Omental fat pad (tissue), 4 donors: ENCODE data around the gene LMBR1. TPM values are rescaled to one million over a fixed set of nuclear protein-coding genes. Genes with fewer than 3 reads are reported as not detected.
"Not testable (repeated sequence)": the region's sequence is repeated elsewhere in the genome, so short reads cannot be mapped to it uniquely, and the experiment has no call there.

Experiments used
- ATAC-seq: fragments of 150-250 bp; one replicate; pipeline ENCODE4 v1.9.1; 2016; ENCODE audit warnings: mild to moderate bottlenecking, moderate library complexity; ENCODE audit not compliant: low FRiP score
- DNase-seq: peaks from one replicate; pipeline ENCODE4 v3.0.0-alpha.2; 2019; ENCODE audit warnings: low spot score
- total RNA-seq, 4 donors: library from RNA; depleted of rRNA; stranded (reverse); fragments of >200 nt; gene quantifications; one replicate each; pipeline ENCODE4 v1.1.0, GENCODE V29; 2016
- TF ChIP-seq, protein P1 (sequence below), 3 donors: fragments of 450-650 bp; IDR thresholded peaks; one replicate each; pipeline ENCODE4 v1.5.1; 2016 to 2017; ENCODE audit warnings: antibody characterized with exemption in 3 of 3, mild to moderate bottlenecking in 3 of 3, moderate library complexity in 2 of 3

The LMBR1 gene
- total RNA-seq, 4 donors from 2014 or later: 50.1 to 93.5 (median 59.8) TPM

DNA sequence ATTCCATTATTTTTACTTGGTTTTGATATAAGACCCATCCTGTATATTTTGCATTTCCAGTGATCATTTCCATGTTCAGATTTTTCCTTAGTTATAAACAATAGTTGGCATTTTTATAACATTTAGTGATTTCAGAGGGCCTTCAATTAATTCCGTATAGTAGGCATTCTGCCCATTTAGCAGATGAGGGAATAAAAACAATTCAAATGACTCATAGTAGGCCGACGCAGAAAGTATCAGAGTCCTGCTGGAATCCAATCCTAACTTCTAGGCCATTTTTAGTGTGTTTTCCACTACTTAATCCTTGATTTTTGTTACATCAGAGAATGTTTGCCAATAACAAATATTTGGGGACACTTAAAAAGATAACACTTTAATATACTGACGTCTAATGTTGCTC is 237.0 kb downstream of the LMBR1 start:
- DNase-seq (no peak), ATAC-seq (no peak)
- TF ChIP-seq, protein P1, sequence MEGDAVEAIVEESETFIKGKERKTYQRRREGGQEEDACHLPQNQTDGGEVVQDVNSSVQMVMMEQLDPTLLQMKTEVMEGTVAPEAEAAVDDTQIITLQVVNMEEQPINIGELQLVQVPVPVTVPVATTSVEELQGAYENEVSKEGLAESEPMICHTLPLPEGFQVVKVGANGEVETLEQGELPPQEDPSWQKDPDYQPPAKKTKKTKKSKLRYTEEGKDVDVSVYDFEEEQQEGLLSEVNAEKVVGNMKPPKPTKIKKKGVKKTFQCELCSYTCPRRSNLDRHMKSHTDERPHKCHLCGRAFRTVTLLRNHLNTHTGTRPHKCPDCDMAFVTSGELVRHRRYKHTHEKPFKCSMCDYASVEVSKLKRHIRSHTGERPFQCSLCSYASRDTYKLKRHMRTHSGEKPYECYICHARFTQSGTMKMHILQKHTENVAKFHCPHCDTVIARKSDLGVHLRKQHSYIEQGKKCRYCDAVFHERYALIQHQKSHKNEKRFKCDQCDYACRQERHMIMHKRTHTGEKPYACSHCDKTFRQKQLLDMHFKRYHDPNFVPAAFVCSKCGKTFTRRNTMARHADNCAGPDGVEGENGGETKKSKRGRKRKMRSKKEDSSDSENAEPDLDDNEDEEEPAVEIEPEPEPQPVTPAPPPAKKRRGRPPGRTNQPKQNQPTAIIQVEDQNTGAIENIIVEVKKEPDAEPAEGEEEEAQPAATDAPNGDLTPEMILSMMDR (IDR thresholded peaks at IDR 0.05): no peak

DNA sequence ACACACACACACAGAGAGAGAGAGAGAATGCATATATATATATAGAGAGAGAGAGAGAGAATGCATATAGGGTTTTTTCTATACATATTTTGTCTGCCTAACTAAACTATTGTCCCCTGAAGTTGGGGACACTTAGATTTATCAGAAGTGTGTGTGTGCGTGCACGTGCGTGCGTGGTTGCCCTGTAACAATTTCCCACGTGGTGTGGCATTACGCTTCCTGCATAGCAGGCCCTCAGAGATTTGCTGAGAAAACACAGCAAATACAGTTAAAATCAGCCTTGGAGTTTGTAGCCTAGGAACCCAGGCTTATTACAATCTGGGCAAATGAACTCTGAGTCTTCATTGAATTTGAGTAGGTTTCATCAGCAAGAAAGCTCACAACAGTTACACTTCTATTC is 237.7 kb downstream of the LMBR1 start:
- ATAC-seq (no peak), DNase-seq (no peak)
- TF ChIP-seq, protein P1 (IDR thresholded peaks at IDR 0.05): no peak

DNA sequence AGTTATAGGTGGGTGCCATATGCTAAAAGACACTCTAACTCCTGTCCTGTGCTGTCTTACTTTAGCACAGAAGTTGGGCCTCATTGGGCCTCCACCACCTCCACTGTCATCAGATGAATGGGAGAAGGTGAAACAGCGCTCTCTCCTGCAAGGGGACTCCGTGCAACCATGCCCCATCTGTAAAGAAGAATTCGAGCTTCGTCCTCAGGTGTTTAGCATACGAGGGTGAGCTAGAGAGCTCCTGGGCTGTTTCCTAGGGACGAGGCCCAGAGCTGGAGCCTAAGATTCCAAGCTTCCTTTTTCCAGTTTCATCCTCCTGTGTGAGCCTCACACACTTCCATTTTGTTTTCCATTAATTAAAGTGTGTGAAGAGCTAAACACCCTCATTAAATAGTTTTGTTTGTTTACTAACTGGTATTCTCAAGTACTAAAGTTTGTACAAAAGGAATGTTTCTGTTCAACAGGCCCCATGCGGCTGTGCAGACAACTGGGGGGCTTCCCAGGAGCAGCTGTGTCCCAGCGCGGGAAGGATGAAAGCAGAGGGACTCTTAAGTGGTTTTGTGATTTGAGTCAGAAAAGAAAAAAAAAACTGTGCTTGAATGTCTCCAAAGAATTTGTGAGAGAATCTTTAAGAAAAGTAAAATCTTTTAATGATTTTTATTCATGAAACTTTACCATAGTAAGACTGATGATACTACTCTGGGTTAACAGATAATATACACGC is 238.3 kb downstream of the LMBR1 start:
- DNase-seq (no peak), ATAC-seq (no peak)
- TF ChIP-seq, protein P1 (IDR thresholded peaks at IDR 0.05): no peak

DNA sequence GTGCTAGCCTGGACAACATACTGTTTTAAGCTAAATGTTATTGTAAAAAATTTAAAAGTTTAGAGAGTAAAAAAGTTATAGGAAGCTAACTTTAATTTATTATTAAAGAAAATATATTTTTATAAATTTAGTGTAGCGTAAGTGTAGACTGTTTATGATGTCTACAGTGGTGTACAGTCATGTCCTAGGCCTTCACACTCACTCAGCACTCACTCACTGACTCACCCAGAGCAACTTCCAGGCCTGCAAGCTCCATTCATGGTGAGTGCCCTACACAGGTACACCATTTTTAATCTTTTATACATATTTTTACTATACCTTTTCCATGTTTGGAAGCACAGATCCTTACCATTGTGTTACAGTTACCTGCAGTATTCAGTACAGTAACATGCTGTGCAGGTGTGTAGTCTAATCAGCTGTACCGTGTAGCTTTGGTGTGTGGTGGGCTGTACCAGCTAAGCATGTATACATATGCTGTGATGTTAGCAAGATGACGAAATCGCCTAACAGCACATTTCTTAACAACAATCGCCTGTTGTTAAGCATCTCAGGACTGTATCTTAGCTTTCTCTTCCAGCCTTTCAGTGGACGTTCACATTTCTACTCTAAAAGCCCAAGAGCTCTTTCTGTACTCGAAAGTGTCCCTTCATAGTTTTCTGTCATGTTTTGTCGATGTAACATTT is 240.0 kb downstream of the LMBR1 start:
- TF ChIP-seq, protein P1 (IDR thresholded peaks at IDR 0.05): no peak
- DNase-seq (no peak), ATAC-seq (no peak)

DNA sequence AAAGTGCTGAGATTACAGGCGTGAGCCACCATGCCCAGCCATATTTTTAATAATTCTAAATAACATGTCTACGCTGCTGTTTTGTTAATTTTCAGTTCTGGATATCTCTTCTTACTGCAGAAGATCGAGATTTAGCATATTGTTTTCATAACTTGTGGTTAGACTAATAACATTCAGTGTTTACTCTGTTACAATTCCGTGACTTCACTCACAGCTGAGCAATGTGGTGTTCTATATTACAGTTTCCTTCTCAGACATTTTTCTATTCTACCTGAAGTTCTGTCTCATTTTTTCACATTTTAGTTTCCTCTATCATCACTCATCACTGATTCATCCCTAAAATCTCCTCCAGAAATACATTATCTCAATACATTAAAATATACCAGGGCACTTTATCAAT is 241.5 kb downstream of the LMBR1 start:
- ATAC-seq (no peak), DNase-seq (no peak)
- TF ChIP-seq, protein P1 (IDR thresholded peaks at IDR 0.05): no peak

DNA sequence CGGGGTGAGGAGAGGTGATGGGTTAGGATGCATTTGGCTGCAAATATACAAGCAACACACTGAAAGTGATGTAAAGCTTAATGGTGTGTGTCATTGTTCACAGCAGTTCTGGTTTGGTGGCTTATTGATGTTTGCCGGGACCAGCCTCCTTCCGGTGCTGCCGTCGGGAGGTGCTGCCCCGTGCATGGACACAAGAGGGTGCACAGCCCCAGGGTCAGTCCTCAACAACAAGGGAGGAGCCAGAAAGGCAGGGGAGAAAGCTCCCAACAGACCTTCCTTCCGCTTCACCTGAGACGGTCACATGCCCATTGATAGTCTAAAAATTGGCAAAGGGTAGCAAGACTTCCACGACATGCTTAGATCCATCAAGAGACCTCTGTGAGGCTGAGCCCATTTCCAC is 242.9 kb downstream of the LMBR1 start:
- DNase-seq: no peak
- ATAC-seq: no peak
- TF ChIP-seq, protein P1 (IDR thresholded peaks at IDR 0.05): no peak

DNA sequence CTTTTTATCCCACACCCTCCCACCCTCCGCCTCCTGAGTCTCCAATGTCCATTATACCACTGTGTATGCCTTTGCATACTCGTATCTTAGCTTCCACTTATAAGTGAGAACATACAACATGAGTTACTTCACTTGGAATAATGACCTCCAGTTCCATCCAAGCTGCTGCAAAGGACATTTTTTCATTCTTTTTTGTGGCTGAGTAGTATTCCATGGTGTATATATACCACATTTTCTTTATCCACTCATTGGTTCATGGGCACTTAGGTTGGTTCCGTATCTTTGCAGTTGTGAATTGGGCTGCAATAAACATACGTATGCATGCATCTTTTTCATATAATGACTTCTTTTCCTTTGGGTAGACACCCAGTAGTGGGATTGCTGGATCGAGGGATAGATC is 245.7 kb downstream of the LMBR1 start:
- not testable (repeated sequence) for ATAC-seq, DNase-seq
